IMR-90 (cell line): ENCODE data around the gene C12orf75. TPM values are rescaled to one million over a fixed set of nuclear protein-coding genes. Genes with fewer than 3 reads are reported as not detected.

Source experiments
- ATAC-seq: fragments of 200-7000 bp; cut with Tn5 transposase; 2 replicates; pipeline ENCODE4 v1.9.1; 2020; ENCODE audit warnings: low read depth, mild to moderate bottlenecking, moderate library complexity
- BruUV-seq: library from RNA; stranded (reverse); fragments of 400-500 nt; replicated peaks from 2 replicates; lab custom pipeline; 2021; lab: Mats Ljungman, UMichigan
- CTCF ChIA-PET: fragments of 300-600 bp; formaldehyde crosslinking; extraction: SDS; loops from one replicate; lab custom pipeline; 2021; ENCODE audit warnings: antibody characterized with exemption; lab: Yijun Ruan, JAX
- POLR2A ChIA-PET: fragments of 300-600 bp; sonication (Branson Sonifier 250); formaldehyde crosslinking; loops from one replicate; lab custom pipeline; 2022; ENCODE audit warnings: antibody characterized with exemption; ENCODE audit not compliant: unreplicated experiment; lab: Charles Lee
- DNase-seq: peaks from one replicate; pipeline ENCODE4 v3.0.0; 2013
- H2AFZ ChIP-seq: replicated peaks from 2 replicates; pipeline ENCODE3; 2013; ENCODE audit warnings: low read length, mild to moderate bottlenecking; ENCODE audit not compliant: poor library complexity
- H2AK5ac ChIP-seq: 2 replicates; pipeline ENCODE4 v1.6.1; 2013; ENCODE audit warnings: low read depth, low read length, inconsistent platforms
- H2AK9ac ChIP-seq: replicated peaks from 2 replicates; pipeline ENCODE3; 2013; ENCODE audit warnings: mild to moderate bottlenecking, low read depth, low read length, moderate library complexity; ENCODE audit not compliant: poor library complexity
- H2BK120ac ChIP-seq: 2 replicates; pipeline ENCODE4 v1.6.1; 2013; ENCODE audit warnings: low read depth, low read length, inconsistent platforms
- H2BK15ac ChIP-seq: 3 replicates; pipeline ENCODE4 v1.6.1; 2013; ENCODE audit warnings: low read depth, low read length, inconsistent platforms
- H2BK20ac ChIP-seq: 2 replicates; pipeline ENCODE4 v1.6.1; 2013; ENCODE audit warnings: low read depth, mild to moderate bottlenecking, inconsistent platforms, low read length, moderate library complexity
- H2BK5ac ChIP-seq: 2 replicates; pipeline ENCODE4 v1.6.1; 2013; ENCODE audit warnings: mild to moderate bottlenecking, low read depth, low read length, inconsistent platforms; ENCODE audit not compliant: poor library complexity, severe bottlenecking
- H3K14ac ChIP-seq: replicated peaks from 2 replicates; pipeline ENCODE4 v1.6.1; 2013; ENCODE audit warnings: low read depth, low read length, inconsistent platforms
- H3K18ac ChIP-seq: 2 replicates; pipeline ENCODE4 v1.6.1; 2013; ENCODE audit warnings: low read depth, low read length, control low read depth
- H3K23ac ChIP-seq: 2 replicates; pipeline ENCODE4 v1.6.1; 2013; ENCODE audit warnings: low read depth, low read length, inconsistent platforms
- H3K27ac ChIP-seq: 2 replicates; pipeline ENCODE4 v1.5.1; 2013; ENCODE audit warnings: mild to moderate bottlenecking, control low read depth, low read length; ENCODE audit not compliant: insufficient read depth
- H3K27me3 ChIP-seq: 2 replicates; pipeline ENCODE4 v1.6.1; 2013; ENCODE audit warnings: low read length; ENCODE audit not compliant: control insufficient read depth, insufficient read depth
- H3K36me3 ChIP-seq: 2 replicates; pipeline ENCODE4 v1.6.1; 2013; ENCODE audit warnings: low read length, mixed read lengths; ENCODE audit not compliant: control insufficient read depth, insufficient read depth
- H3K4ac ChIP-seq: 2 replicates; pipeline ENCODE4 v1.6.1; 2013; ENCODE audit warnings: low read depth, low read length, inconsistent platforms
- H3K4me1 ChIP-seq: 2 replicates; pipeline ENCODE4 v1.6.1; 2013; ENCODE audit warnings: low read length, mixed read lengths; ENCODE audit not compliant: control insufficient read depth, insufficient read depth
- H3K4me2 ChIP-seq: 2 replicates; pipeline ENCODE4 v1.6.1; 2013; ENCODE audit warnings: low read depth, mild to moderate bottlenecking, control low read depth, low read length, moderate library complexity
- H3K4me3 ChIP-seq: 2 replicates; pipeline ENCODE4 v1.5.1; 2013; ENCODE audit warnings: low read depth, mild to moderate bottlenecking, control low read depth, low read length, moderate library complexity; ENCODE audit not compliant: insufficient read depth
- H3K56ac ChIP-seq: 2 replicates; pipeline ENCODE4 v1.6.1; 2013; ENCODE audit warnings: low read length, inconsistent platforms; ENCODE audit not compliant: insufficient read depth; ENCODE audit errors: extremely low read depth
- H3K79me1 ChIP-seq, 2 experiments: 2 replicates each; pipeline ENCODE4 v1.6.1; 2013; ENCODE audit warnings: low read length in 2 of 2, inconsistent platforms in 1 of 2, low read depth in 1 of 2
- H3K9ac ChIP-seq: 2 replicates; pipeline ENCODE4 v1.6.1; 2013; ENCODE audit warnings: low read depth, low read length, control low read depth
- H3K9me1 ChIP-seq: 2 replicates; pipeline ENCODE4 v1.6.1; 2013; ENCODE audit warnings: low read length, inconsistent platforms; ENCODE audit not compliant: insufficient read depth
- H3K9me3 ChIP-seq: 2 replicates; pipeline ENCODE4 v1.6.1; 2013; ENCODE audit warnings: low read length; ENCODE audit not compliant: control insufficient read depth, insufficient read depth
- H4K20me1 ChIP-seq: 2 replicates; pipeline ENCODE4 v1.6.1; 2013; ENCODE audit warnings: low read length, inconsistent platforms; ENCODE audit not compliant: insufficient read depth
- H4K5ac ChIP-seq: 2 replicates; pipeline ENCODE4 v1.6.1; 2013; ENCODE audit warnings: mild to moderate bottlenecking, low read depth, low read length, control low read depth
- H4K8ac ChIP-seq, 2 experiments: 2 replicates each; pipeline ENCODE4 v1.6.1; 2013; ENCODE audit warnings: low read depth in 2 of 2, low read length in 2 of 2, control low read depth in 1 of 2, inconsistent platforms in 1 of 2
- H4K91ac ChIP-seq: 2 replicates; pipeline ENCODE4 v1.6.1; 2013; ENCODE audit warnings: low read depth, low read length, inconsistent platforms; ENCODE audit not compliant: insufficient read depth
- CEBPB ChIP-seq: IDR thresholded peaks from 2 replicates; pipeline ENCODE4 v1.6.1; 2012; ENCODE audit warnings: low read depth, low read length, improper control_type of control experiment
- WGBS, 2 experiments: methylation state at CpG; one replicate each; pipeline versions ENCODE4 v1.1.5 to v1.1.7; 2013; ENCODE audit warnings: missing lambda C conversion rate in 2 of 2; ENCODE audit not compliant: insufficient read length in 1 of 2; ENCODE audit errors: extremely low coverage in 2 of 2; 5-methylcytosine and 5-hydroxymethylcytosine counted together
- dilution Hi-C: fragments of 300-500 bp; cut with HindIII; formaldehyde crosslinking; loops from one replicate; pipeline ENCODE4 v1.14.3; 2018; ENCODE audit warnings: low sequenced_read_pairs; ENCODE audit not compliant: unreplicated experiment
- in situ Hi-C: fragments of 300-500 bp; cut with MboI; formaldehyde crosslinking; loops from 3 replicates; pipeline ENCODE4 v1.14.3; 2019; ENCODE audit warnings: low sequenced_read_pairs, inconsistent platforms, mixed read lengths
- intact Hi-C: fragments of 100-400 bp; cut with micrococcal nuclease; formaldehyde crosslinking; loops from 2 replicates; pipeline ENCODE4 v1.10.0; 2022
- polyA plus RNA-seq, 3 experiments: library from polyadenylated mRNA; depleted of rRNA; stranded (reverse); fragments of >200 nt; gene quantifications; 2 replicates each; pipeline ENCODE4 v1.2.3, GENCODE V29; 2012; ENCODE audit warnings: low replicate concordance in 1 of 3
- total RNA-seq: library from RNA; depleted of rRNA; stranded (reverse); fragments of >200 nt; gene quantifications from 2 replicates; pipeline ENCODE4 v1.2.3, GENCODE V29; 2012
- TF ChIP-seq, protein P1 (sequence below): fragments of 150-350 bp; IDR thresholded peaks from 2 replicates; pipeline ENCODE4 v1.6.1; 2017; ENCODE audit warnings: mild to moderate bottlenecking, antibody characterized with exemption, low read length, low read depth

C12orf75 gene
- total and polyA plus RNA-seq, 2 of the 4 experiments (the other 2 are of a cell fraction): 145 to 278 TPM

GRCh38 chr12:105365231-105365630 is 34.7 kb downstream of the C12orf75 start:
- no peak overlapping the region for H3K4me2 ChIP-seq
- H2BK120ac ChIP-seq: no peak overlapping the region
- H3K4me3 ChIP-seq: no peak overlapping the region
- H3K4ac ChIP-seq: no peak overlapping the region
- H3K9me1 ChIP-seq: peaks cover 11% of the 10 kb centered on the region
- H2BK20ac ChIP-seq: no peak overlapping the region
- ChIA-PET CTCF (no interaction called here), POLR2A (no interaction called here)
- H4K5ac ChIP-seq: no peak overlapping the region
- no peak overlapping the region for H4K91ac ChIP-seq
- peaks cover 32 to 61% of the 10 kb centered on the region in 2 experiments for H3K79me1 ChIP-seq
- TF ChIP-seq CEBPB: no peak
- TF ChIP-seq, protein P1, sequence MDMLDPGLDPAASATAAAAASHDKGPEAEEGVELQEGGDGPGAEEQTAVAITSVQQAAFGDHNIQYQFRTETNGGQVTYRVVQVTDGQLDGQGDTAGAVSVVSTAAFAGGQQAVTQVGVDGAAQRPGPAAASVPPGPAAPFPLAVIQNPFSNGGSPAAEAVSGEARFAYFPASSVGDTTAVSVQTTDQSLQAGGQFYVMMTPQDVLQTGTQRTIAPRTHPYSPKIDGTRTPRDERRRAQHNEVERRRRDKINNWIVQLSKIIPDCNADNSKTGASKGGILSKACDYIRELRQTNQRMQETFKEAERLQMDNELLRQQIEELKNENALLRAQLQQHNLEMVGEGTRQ: no peak
- no peak overlapping the region for H3K23ac ChIP-seq
- H4K8ac ChIP-seq: no peak overlapping the region
- dilution Hi-C loops: no loop called here
- H3K27me3 ChIP-seq: no peaks in the 10 kb centered on the region
- no peak overlapping the region for H3K14ac ChIP-seq
- no peak overlapping the region for H3K18ac ChIP-seq
- no peak overlapping the region for H2AFZ ChIP-seq
- no peaks in the 10 kb centered on the region for H3K9me3 ChIP-seq
- no peak for ATAC-seq
- H3K56ac ChIP-seq: no peak overlapping the region
- H3K36me3 ChIP-seq: peaks cover 13% of the 10 kb centered on the region
- H3K27ac ChIP-seq: no peak overlapping the region
- H2AK9ac ChIP-seq: no peak overlapping the region
- H3K9ac ChIP-seq: no peak overlapping the region
- no peak overlapping the region for H2AK5ac ChIP-seq
- peaks cover 13% of the 10 kb centered on the region; the same call in 1 of the 2 replicates for H4K20me1 ChIP-seq
- WGBS, 2 experiments: 65% methylated on average over 2 of the region's 3 CpGs; no CpG with 5 or more reads in 1 of the 2 experiments
- BruUV-seq: no TSS peak
- peaks cover 4% of the 10 kb centered on the region for H3K4me1 ChIP-seq
- in situ Hi-C loops: no loop called here
- no peak overlapping the region for H2BK15ac ChIP-seq
- intact Hi-C loops: loop anchor here (5.0 kb wide), 1 partner anchor 33 kb away; the partner anchor contains the start of gene C12orf75
- no peak overlapping the region for H2BK5ac ChIP-seq
- DNase-seq: no peak
